OCI-LY7 (cell line): ENCODE data around the gene RAB29. TPM values are rescaled to one million over a fixed set of nuclear protein-coding genes. Genes with fewer than 3 reads are reported as not detected.

Experiments
- BruUV-seq: library from RNA; stranded (reverse); fragments of 400-500 nt; replicated peaks from 2 replicates; lab custom pipeline; 2021; lab: Mats Ljungman, UMichigan
- CTCF ChIA-PET: fragments of 300-600 bp; sonication (Branson Sonifier 250); formaldehyde crosslinking; loops from one replicate; lab custom pipeline; 2022; ENCODE audit warnings: antibody characterized with exemption; ENCODE audit not compliant: unreplicated experiment; lab: Charles Lee
- POLR2A ChIA-PET: fragments of 300-600 bp; sonication (Branson Sonifier 250); formaldehyde crosslinking; loops from one replicate; lab custom pipeline; 2022; ENCODE audit warnings: antibody characterized with exemption; lab: Charles Lee
- DNase-seq: peaks from one replicate; pipeline ENCODE4 v3.0.0-alpha.2; 2015; ENCODE audit warnings: low spot score
- H2AFZ ChIP-seq: fragments of 200-600 bp; sonication (generic), shearing (Covaris generic); 2 replicates; pipeline ENCODE4 v1.6.1; 2014; ENCODE audit warnings: mild to moderate bottlenecking, antibody characterized with exemption, low read length, moderate library complexity
- H3K27ac ChIP-seq: fragments of 200-600 bp; sonication (generic); 2 replicates; pipeline ENCODE4 v1.5.1; 2014; ENCODE audit warnings: mixed run types, low read depth, mild to moderate bottlenecking, moderate library complexity, low read length, inconsistent platforms; ENCODE audit not compliant: poor library complexity, severe bottlenecking
- H3K36me3 ChIP-seq: fragments of 200-600 bp; sonication (generic); 2 replicates; pipeline ENCODE4 v1.6.1; 2014; ENCODE audit warnings: mild to moderate bottlenecking, antibody characterized with exemption, low read length, moderate library complexity, mixed read lengths; ENCODE audit not compliant: insufficient read depth
- H3K4me1 ChIP-seq: fragments of 200-600 bp; sonication (generic); 2 replicates; pipeline ENCODE4 v1.5.1; 2014; ENCODE audit warnings: mild to moderate bottlenecking, low read length; ENCODE audit not compliant: insufficient read depth, poor library complexity, severe bottlenecking
- H3K4me2 ChIP-seq: fragments of 200-600 bp; sonication (generic); 2 replicates; pipeline ENCODE4 v1.6.1; 2014; ENCODE audit warnings: mild to moderate bottlenecking, low read length
- H3K4me3 ChIP-seq: fragments of 200-600 bp; sonication (generic); 2 replicates; pipeline ENCODE4 v1.5.1; 2014; ENCODE audit warnings: mild to moderate bottlenecking, low read depth, low read length; ENCODE audit not compliant: poor library complexity, severe bottlenecking
- H3K79me2 ChIP-seq: fragments of 200-600 bp; sonication (generic); 2 replicates; pipeline ENCODE4 v1.6.1; 2016; ENCODE audit warnings: low read depth, mild to moderate bottlenecking, low read length, moderate library complexity, mixed read lengths; ENCODE audit not compliant: insufficient read depth
- H3K9me2 ChIP-seq: fragments of 200-600 bp; sonication (generic); 2 replicates; pipeline ENCODE4 v1.6.1; 2016; ENCODE audit warnings: mild to moderate bottlenecking, low read length, mixed read lengths; ENCODE audit not compliant: insufficient read depth
- H3K9me3 ChIP-seq: fragments of 200-600 bp; sonication (generic); 2 replicates; pipeline ENCODE4 v1.6.1; 2014; ENCODE audit warnings: mild to moderate bottlenecking, mixed run types, low read length, mixed read lengths
- H4K20me1 ChIP-seq: fragments of 200-600 bp; sonication (generic); 2 replicates; pipeline ENCODE4 v1.6.1; 2014; ENCODE audit warnings: mild to moderate bottlenecking, antibody characterized with exemption, low read length, moderate library complexity, mixed read lengths; ENCODE audit not compliant: insufficient read depth
- CTCF ChIP-seq: fragments of 200-600 bp; sonication (generic); conservative IDR thresholded peaks from 2 replicates; pipeline ENCODE4 v1.5.1; 2014; ENCODE audit warnings: mild to moderate bottlenecking, antibody characterized with exemption, low read length, moderate library complexity, mixed read lengths
- EZH2phosphoT487 ChIP-seq: fragments of 200-600 bp; sonication (generic); IDR thresholded peaks from 2 replicates; pipeline ENCODE4 v1.6.1; 2018; ENCODE audit warnings: low read depth, borderline replicate concordance, mild to moderate bottlenecking, mixed run types, antibody characterized with exemption, low read length, moderate library complexity, mixed read lengths
- intact Hi-C: fragments of 100-400 bp; cut with micrococcal nuclease; formaldehyde crosslinking; loops from one replicate; pipeline ENCODE4 v1.10.0; 2022; ENCODE audit not compliant: unreplicated experiment
- small RNA-seq: library from RNA; depleted of rRNA; stranded (forward); fragments of <200 nt; gene quantifications from one replicate; pipeline ENCODE3, GENCODE V24; 2014
- total RNA-seq, 2 experiments: library from RNA; depleted of rRNA in 1 of 2; stranded (reverse); fragments of >200 nt in 1 of 2; shearing (Covaris generic) in 1 of 2; gene quantifications; 2 replicates each; pipeline ENCODE4 v1.2.3, GENCODE V29; 2014 to 2022

RAB29 gene
- total RNA-seq, 2 experiments from 2014 or later = 5.9 to 7.8 TPM

DNA sequence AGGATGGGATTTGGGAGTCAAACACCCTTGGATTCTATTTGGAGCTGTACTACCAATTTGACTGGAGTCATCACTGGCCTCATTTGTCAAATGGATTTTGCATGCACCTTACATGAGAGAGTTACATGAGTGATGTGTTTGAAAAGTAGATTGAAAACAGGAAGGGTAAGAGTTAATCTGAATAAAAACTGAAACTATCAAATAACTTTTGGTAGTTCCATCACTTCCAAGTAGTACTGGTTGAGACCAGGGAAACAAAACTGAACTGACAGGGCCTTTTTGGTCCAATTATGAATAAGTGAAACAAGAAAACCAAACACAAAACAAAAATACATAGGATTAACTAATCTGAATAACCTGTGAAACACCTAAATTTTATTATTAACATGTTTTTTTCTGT is 55.5 kb downstream of the RAB29 start:
- Histone ChIP-seq H4K20me1 (peaks cover under 1% of the 10 kb centered on the region; the same call in 1 of the 2 replicates), H3K9me2 (no peaks in the 10 kb centered on the region), H3K4me3 (no peak overlapping the region), H2AFZ (no peak overlapping the region), H3K4me2 (no peak overlapping the region), H3K36me3 (peaks cover 99% of the 10 kb centered on the region), H3K79me2 (0 out of 2 replicates have a peak, but pooled peaks cover 5% of the 10 kb centered on the region), H3K27ac (no peak overlapping the region), H3K4me1 (no peaks in the 10 kb centered on the region), H3K9me3 (no peaks in the 10 kb centered on the region)
- TF ChIP-seq CTCF (no peak), EZH2phosphoT487 (no peak)
- POLR2A ChIA-PET = no interaction called here
- intact Hi-C loops = no loop called here
- no peak for DNase-seq
- CTCF ChIA-PET = no interaction called here
- BruUV-seq = no TSS peak

DNA sequence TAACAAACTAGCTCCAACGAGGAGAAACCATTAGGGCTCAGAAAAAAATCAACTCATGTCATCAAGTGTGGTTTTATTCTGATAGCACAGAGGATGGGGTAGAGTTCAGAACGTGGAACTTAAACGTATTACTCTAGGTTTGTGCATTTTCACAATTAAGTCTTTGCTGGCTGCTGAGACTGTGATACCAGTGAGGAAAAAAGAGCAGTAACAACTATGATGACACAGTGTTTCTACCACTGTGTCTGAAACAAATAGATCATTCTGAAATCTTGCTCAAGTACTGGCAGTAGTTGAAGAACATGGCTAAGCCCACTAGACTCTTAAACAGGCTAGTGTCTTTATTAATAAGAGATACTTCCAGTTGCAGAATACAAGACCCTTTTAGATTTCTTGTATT is 56.3 kb downstream of the RAB29 start:
- no peak overlapping the region for H3K4me2 ChIP-seq
- H3K9me3 ChIP-seq = no peaks in the 10 kb centered on the region
- H3K27ac ChIP-seq = no peak overlapping the region
- no peak overlapping the region for H2AFZ ChIP-seq
- no peaks in the 10 kb centered on the region for H3K79me2 ChIP-seq
- intact Hi-C loops = no loop called here
- H4K20me1 ChIP-seq = no peaks in the 10 kb centered on the region
- no TSS peak for BruUV-seq
- DNase-seq = no peak
- no peaks in the 10 kb centered on the region for H3K4me1 ChIP-seq
- TF ChIP-seq CTCF (no peak), EZH2phosphoT487 (no peak)
- no peaks in the 10 kb centered on the region for H3K9me2 ChIP-seq
- POLR2A ChIA-PET = interaction anchor here (0.7 kb wide), 1 partner anchor 15 kb away, joined by 3 read pairs; no protein-coding TSS in a partner anchor
- H3K36me3 ChIP-seq = peaks cover 99% of the 10 kb centered on the region
- H3K4me3 ChIP-seq = no peak overlapping the region
- CTCF ChIA-PET = no interaction called here

Small RNAs within 50 kb of the gene (small RNA-seq; reads per million reads assigned to genes)
- not detected for gene RF00139

Other genes with a start within 250 kb of the RAB29 start
- gene ELK4, start 143.5 kb downstream of the RAB29 start, total RNA-seq (2014; rRNA removed; shearing (Covaris generic)) = 26.4 and 29.1 TPM in 2 replicates
- 82.7 and 88.3 TPM in 2 replicates for gene ELK4, start 143.5 kb downstream of the RAB29 start, total RNA-seq (2022)
- 1.6 and 2.4 TPM in 2 replicates for gene SLC45A3, start 95.0 kb downstream of the RAB29 start, total RNA-seq (2014; rRNA removed; shearing (Covaris generic))
- gene SLC45A3, start 95.0 kb downstream of the RAB29 start, total RNA-seq (2022) = 5.3 and 5.9 TPM in 2 replicates
- gene NUCKS1, start 25.3 kb downstream of the RAB29 start, total RNA-seq (2014; rRNA removed; shearing (Covaris generic)) = 152 and 238 TPM in 2 replicates
- gene NUCKS1, start 25.3 kb downstream of the RAB29 start, total RNA-seq (2022) = 287 and 301 TPM in 2 replicates
- 3.1 and 3.2 TPM in 2 replicates for gene SLC41A1, start 37.7 kb upstream of the RAB29 start, total RNA-seq (2014; rRNA removed; shearing (Covaris generic))
- gene SLC41A1, start 37.7 kb upstream of the RAB29 start, total RNA-seq (2022) = 6.4 and 8.2 TPM in 2 replicates
- not detected in 2 replicates for gene PM20D1, start 74.7 kb upstream of the RAB29 start, total RNA-seq (2014; rRNA removed; shearing (Covaris generic))
- not detected in 2 replicates for gene PM20D1, start 74.7 kb upstream of the RAB29 start, total RNA-seq (2022)
- gene SLC26A9, start 168.0 kb upstream of the RAB29 start, total RNA-seq (2014; rRNA removed; shearing (Covaris generic)) = not detected in 2 replicates
- not detected in 2 replicates for gene SLC26A9, start 168.0 kb upstream of the RAB29 start, total RNA-seq (2022)
- gene RAB7B, start 227.9 kb upstream of the RAB29 start, total RNA-seq (2014; rRNA removed; shearing (Covaris generic)) = not detected in 2 replicates
- gene RAB7B, start 227.9 kb upstream of the RAB29 start, total RNA-seq (2022) = not detected in 2 replicates
- gene CTSE, start 248.4 kb upstream of the RAB29 start, total RNA-seq (2014; rRNA removed; shearing (Covaris generic)) = not detected in 2 replicates
- not detected in 2 replicates for gene CTSE, start 248.4 kb upstream of the RAB29 start, total RNA-seq (2022)